Naive thymus-derived CD8-positive, alpha-beta T cell (primary cell): ENCODE data around the gene ZNF609. TPM values are rescaled to one million over a fixed set of nuclear protein-coding genes. Genes with fewer than 3 reads are reported as not detected.
"Not testable (repeated sequence)": the region's sequence is repeated elsewhere in the genome, so short reads cannot be mapped to it uniquely, and the experiment has no call there.

Experiments
- ATAC-seq, 2 donors: fragments of 150-1000 bp; cut with Tn5 transposase in 1 of 2; sonication (Bioruptor Pico), chemical (Tn5 transposase) in 1 of 2; 1 replicate in 1 of 2; 2 replicates in 1 of 2; pipeline ENCODE4 v1.10.0; 2021; ENCODE audit warnings: mild to moderate bottlenecking in 2 of 2, moderate library complexity in 2 of 2
- POLR2A ChIA-PET: fragments of 350-600 bp; sonication (Branson Sonifier 250); formaldehyde crosslinking; loops from one replicate; lab custom pipeline; 2021; ENCODE audit warnings: antibody characterized with exemption; lab: Charles Lee
- DNase-seq, 10 donors: peaks; one replicate each; pipeline versions ENCODE4 v3.0.0 to v3.0.0-alpha.2; 2020 to 2022
- H3K27ac Mint-ChIP-seq, 10 donors: one replicate each; pipeline ENCODE4 v1.8.0; 2020 to 2022; ENCODE audit warnings: mild to moderate bottlenecking in 10 of 10, mixed read lengths in 10 of 10, moderate library complexity in 4 of 10, inconsistent platforms in 1 of 10
- H3K27me3 Mint-ChIP-seq, 5 donors: one replicate each; pipeline ENCODE4 v1.8.0; 2021 to 2022; ENCODE audit warnings: mixed read lengths in 5 of 5
- H3K36me3 Mint-ChIP-seq, 3 donors: one replicate each; pipeline ENCODE4 v1.8.0; 2020 to 2022; ENCODE audit warnings: mixed read lengths in 3 of 3, mild to moderate bottlenecking in 2 of 3, inconsistent platforms in 1 of 3
- H3K4me1 Mint-ChIP-seq, 4 donors: one replicate each; pipeline ENCODE4 v1.8.0; 2021 to 2022; ENCODE audit warnings: mixed read lengths in 4 of 4
- H3K4me3 Mint-ChIP-seq, 10 donors: one replicate each; pipeline ENCODE4 v1.8.0; 2020 to 2022; ENCODE audit warnings: mild to moderate bottlenecking in 10 of 10, mixed read lengths in 10 of 10, moderate library complexity in 6 of 10, inconsistent platforms in 1 of 10
- H3K9me3 Mint-ChIP-seq, 9 donors: one replicate each; pipeline ENCODE4 v1.8.0; 2020 to 2022; ENCODE audit warnings: mixed read lengths in 9 of 9, mild to moderate bottlenecking in 3 of 9, inconsistent platforms in 1 of 9, moderate library complexity in 1 of 9
- polyA plus RNA-seq, 3 donors: library from polyadenylated mRNA; unstranded; fragments of 300-500 nt; fragmentation: Illumina TruSeq; gene quantifications; one replicate each; pipeline ENCODE4 v1.2.3, GENCODE V29; 2021
- total RNA-seq, 8 experiments: library from RNA in 2 of 8; stranded (reverse) in 2 of 8; gene quantifications; one replicate each; pipeline ENCODE4 v1.2.3 and lab custom pipeline; 2021 to 2026

ZNF609 gene
- total and polyA plus RNA-seq, 5 experiments from 2014 or later = 10.2 to 68.2 (median 23.7) TPM

DNA sequence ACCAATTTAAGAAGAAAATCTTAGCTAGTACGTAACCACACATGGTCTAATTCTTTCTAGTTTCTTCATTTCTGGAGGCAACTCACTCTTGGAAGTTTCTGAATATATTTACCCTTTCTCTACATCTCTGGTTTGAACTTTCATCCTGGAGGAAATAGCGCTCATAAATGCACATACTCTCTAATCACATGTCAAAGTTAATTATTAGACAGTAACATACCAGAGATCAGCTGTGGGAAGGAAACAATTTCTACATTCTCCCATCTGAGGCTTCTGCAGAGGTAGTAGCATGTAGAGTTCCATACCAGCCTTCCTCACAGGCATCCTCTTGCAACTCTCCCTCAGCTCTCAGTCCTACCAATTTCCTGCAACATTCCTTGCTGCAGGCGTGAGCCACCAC lies 182.5 kb downstream of the ZNF609 start:
- H3K4me1 Mint-ChIP-seq = peaks cover 24 to 63% (median 60%) of the 10 kb centered on the region in 4 donors
- peak overlapping the region in 6 of 10 donors; percentile 4 to 78 (median 59) for H3K27ac Mint-ChIP-seq
- DNase-seq = no peak
- peaks cover 0 to 4% (median 0%) of the 10 kb centered on the region in 9 donors for H3K9me3 Mint-ChIP-seq
- ATAC-seq = no peak
- H3K36me3 Mint-ChIP-seq = peaks cover 4 to 34% (median 17%) of the 10 kb centered on the region in 3 donors
- no peaks in the 10 kb centered on the region for H3K27me3 Mint-ChIP-seq
- peak overlapping the region in 1 of 10 donors; percentile 23 for H3K4me3 Mint-ChIP-seq
- POLR2A ChIA-PET = interaction anchor here (1.8 to 3.2 kb wide), 2 partner anchors 8 to 215 kb away, joined by 6 to 24 read pairs; no protein-coding TSS in a partner anchor

DNA sequence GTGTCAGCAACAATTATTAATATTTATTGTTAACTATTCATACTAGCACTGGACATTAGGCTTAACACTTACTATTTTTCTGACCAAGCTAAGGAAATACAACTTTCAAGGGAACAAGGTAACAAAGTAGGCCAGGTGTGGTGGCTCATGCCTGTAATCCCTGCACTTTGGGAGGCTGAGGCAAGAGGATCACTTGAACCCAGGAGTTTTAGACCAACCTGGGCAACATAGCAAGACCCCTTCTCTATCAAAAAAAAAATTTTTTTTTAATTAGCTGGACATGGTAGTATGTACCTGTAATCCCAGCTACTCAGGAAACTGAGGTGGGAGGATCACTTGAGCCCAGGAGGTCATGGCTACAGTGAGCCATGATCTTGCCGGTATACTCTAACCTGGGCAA lies 183.3 kb downstream of the ZNF609 start:
- Mint-ChIP-seq H3K9me3 (no peaks in the 10 kb centered on the region), H3K4me3 (no peak overlapping the region), H3K27ac (peak overlapping the region in 2 of 10 donors; percentile 26 to 78), H3K27me3 (no peaks in the 10 kb centered on the region), H3K4me1 (peaks cover 26 to 70% (median 63%) of the 10 kb centered on the region in 4 donors), H3K36me3 (peaks cover 0 to 28% (median 12%) of the 10 kb centered on the region in 3 donors)
- DNase-seq (no peak), ATAC-seq (no peak)
- POLR2A ChIA-PET = interaction anchor here (0.6 to 3.2 kb wide), 3 partner anchors 9 to 216 kb away, joined by 6 to 24 read pairs (median 6); no protein-coding TSS in a partner anchor

DNA sequence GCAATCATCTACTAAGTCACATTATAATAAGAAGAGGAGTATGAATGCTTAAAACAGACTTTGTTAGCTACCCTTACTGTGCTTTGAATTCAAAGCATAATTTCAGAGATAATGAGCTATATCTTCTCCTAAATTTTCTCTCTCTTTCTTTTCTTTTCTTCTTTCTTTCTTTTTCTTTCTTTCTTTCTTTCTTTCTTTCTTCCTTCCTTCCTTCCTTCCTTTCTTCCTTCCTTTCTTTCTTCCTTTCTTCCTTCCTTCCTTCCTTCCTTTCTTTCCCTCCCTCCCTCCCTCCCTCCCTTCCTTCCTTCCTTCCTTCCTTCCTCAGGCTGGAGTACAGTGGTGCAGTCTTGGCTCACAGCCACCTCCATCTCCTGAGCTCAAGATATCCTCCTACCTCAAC lies 184.4 kb downstream of the ZNF609 start:
- H3K36me3 Mint-ChIP-seq = peaks cover 0 to 28% (median 12%) of the 10 kb centered on the region in 3 donors
- H3K4me3 Mint-ChIP-seq = peak overlapping the region in 2 of 10 donors; percentile 14 to 33
- not testable (repeated sequence) for H3K27me3 Mint-ChIP-seq, DNase-seq, H3K9me3 Mint-ChIP-seq, ATAC-seq
- H3K4me1 Mint-ChIP-seq = peaks cover 25 to 71% (median 63%) of the 10 kb centered on the region in 4 donors
- peak overlapping the region in 2 of 10 donors; percentile 21 to 64 for H3K27ac Mint-ChIP-seq
- POLR2A ChIA-PET = interaction anchor here (1.0 to 3.2 kb wide), 3 partner anchors 10 to 22 kb away, joined by 3 to 24 read pairs (median 4); no protein-coding TSS in a partner anchor

DNA sequence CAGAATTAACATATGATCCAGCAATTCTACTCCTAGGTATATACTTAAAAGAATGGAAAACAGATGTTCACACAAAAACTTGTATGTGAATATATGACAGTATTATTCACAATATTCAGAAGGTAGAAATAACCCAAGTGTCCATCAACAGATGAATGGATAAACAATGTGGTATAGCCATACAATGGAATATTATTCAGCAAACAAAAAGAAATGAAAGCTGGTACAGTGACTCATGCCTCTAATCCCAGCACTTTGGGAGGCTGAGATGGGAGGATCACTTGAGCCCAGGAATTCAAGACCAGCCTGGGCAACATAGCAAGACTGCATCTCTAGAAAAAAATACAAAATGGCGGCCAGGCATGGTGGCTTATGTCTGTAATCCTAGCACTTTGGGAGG lies 185.6 kb downstream of the ZNF609 start:
- ATAC-seq = no peak
- POLR2A ChIA-PET = interaction anchor here (0.7 to 3.2 kb wide), 5 partner anchors 12 to 880 kb away, joined by 4 to 24 read pairs (median 5); no protein-coding TSS in a partner anchor
- Mint-ChIP-seq H3K27ac (no peak overlapping the region), H3K4me3 (peak overlapping the region in 1 of 10 donors; percentile 5), H3K27me3 (no peaks in the 10 kb centered on the region), H3K9me3 (no peaks in the 10 kb centered on the region), H3K36me3 (peaks cover 0 to 26% (median 12%) of the 10 kb centered on the region in 3 donors), H3K4me1 (peaks cover 20 to 66% (median 56%) of the 10 kb centered on the region in 4 donors)
- no peak for DNase-seq

DNA sequence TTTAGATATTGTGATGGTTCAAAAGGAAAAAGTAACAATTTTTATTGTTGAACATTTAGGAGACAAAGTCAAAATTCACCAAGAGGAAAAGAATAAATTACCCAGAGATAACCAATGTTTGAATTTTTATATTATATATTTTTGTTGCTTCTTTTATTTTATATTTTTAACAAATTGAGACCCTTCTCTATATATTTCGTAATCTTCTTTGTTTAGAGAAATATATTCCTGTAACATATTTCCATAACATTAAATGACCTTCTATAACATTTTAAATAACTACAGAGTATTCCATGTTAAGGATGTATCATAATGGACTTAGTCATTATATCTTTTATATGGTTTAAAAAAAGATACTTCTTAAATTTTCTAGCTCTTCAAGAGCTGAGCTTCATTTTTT lies 187.0 kb downstream of the ZNF609 start:
- Mint-ChIP-seq H3K27ac (peak overlapping the region in 1 of 10 donors; percentile 74), H3K4me3 (no peak overlapping the region), H3K4me1 (peaks cover 23 to 62% (median 58%) of the 10 kb centered on the region in 4 donors), H3K27me3 (no peaks in the 10 kb centered on the region), H3K36me3 (peaks cover 0 to 21% (median 12%) of the 10 kb centered on the region in 3 donors), H3K9me3 (no peaks in the 10 kb centered on the region)
- DNase-seq = no peak
- no peak for ATAC-seq
- POLR2A ChIA-PET = interaction anchor here (0.5 kb wide), 1 partner anchor 161 kb away, joined by 3 read pairs; no protein-coding TSS in a partner anchor

DNA sequence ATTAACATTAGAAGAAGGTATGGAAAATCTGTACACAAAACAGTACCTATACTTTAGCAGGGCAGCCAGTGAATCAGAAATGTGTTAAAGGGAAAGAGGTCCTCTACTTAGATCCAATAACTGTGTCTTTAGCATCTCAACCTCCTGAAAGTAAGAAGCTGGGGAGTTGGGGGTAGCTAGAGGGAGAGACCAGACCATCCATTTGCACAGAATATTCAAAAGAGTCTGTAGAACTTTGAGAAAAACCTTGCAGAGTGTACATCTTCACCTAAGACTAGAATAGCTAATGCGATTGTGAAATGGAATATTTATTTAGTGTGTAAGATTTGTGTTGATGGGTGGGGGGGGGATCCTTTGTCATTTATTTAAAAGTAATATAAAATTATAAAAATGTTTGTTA lies 190.2 kb downstream of the ZNF609 start:
- ATAC-seq (no peak), DNase-seq (no peak)
- peak overlapping the region in 1 of 10 donors; percentile 4 for H3K4me3 Mint-ChIP-seq
- H3K36me3 Mint-ChIP-seq = peaks cover 0 to 8% (median 5%) of the 10 kb centered on the region in 3 donors
- H3K27me3 Mint-ChIP-seq = no peaks in the 10 kb centered on the region
- POLR2A ChIA-PET = interaction anchor here (0.9 to 1.4 kb wide), 3 partner anchors 10 to 220 kb away, joined by 3 to 7 read pairs (median 4); partner anchors contain the start of gene ZNF609
- peak overlapping the region; percentile 5 to 87 (median 66) for H3K27ac Mint-ChIP-seq
- H3K9me3 Mint-ChIP-seq = no peaks in the 10 kb centered on the region
- peaks cover 15 to 57% (median 50%) of the 10 kb centered on the region in 4 donors for H3K4me1 Mint-ChIP-seq

DNA sequence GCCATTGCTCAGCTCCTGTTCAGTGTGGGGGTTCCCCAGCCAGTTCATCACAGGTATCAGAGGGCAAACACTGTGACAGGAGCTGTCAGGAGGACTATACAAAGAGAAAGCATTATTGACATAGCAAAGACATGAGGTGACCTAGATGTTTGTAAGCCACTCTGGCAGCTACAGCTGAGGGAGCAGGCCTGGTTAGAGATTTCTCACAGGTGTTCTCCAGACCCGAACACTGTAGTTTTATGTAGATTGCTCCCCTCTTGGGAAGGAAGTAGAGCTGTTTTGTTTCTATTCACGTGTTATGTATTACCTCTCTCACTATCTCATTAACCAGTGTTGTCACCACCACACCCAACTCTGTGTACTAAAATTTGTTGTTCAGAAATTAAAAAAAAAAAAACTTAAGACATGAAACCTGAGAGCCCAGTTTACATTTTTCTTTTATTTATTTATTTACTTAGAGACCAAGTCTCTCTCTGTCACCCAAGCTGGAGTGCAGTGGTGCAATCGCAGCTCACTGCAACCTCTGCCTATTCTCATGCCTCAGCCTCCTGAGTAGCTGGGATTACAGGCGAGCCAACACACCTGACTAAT lies 191.3 kb downstream of the ZNF609 start:
- H3K36me3 Mint-ChIP-seq = peaks cover 0 to 7% (median 2%) of the 10 kb centered on the region in 3 donors
- ATAC-seq (peak; percentile 93 to 96), DNase-seq (peak in 8 of 10 donors; percentile 13 to 53 (median 34))
- H3K4me1 Mint-ChIP-seq = peaks cover 16 to 57% (median 49%) of the 10 kb centered on the region in 4 donors
- peak overlapping the region; percentile 50 to 83 (median 68) for H3K4me3 Mint-ChIP-seq
- no peaks in the 10 kb centered on the region for H3K27me3 Mint-ChIP-seq
- H3K9me3 Mint-ChIP-seq = no peaks in the 10 kb centered on the region
- POLR2A ChIA-PET = interaction anchor here (0.6 to 1.8 kb wide), 12 partner anchors 11 to 243 kb away, joined by 3 to 13 read pairs (median 4); partner anchors contain the start of gene ZNF609
- H3K27ac Mint-ChIP-seq = peak overlapping the region; percentile 76 to 94 (median 91)

DNA sequence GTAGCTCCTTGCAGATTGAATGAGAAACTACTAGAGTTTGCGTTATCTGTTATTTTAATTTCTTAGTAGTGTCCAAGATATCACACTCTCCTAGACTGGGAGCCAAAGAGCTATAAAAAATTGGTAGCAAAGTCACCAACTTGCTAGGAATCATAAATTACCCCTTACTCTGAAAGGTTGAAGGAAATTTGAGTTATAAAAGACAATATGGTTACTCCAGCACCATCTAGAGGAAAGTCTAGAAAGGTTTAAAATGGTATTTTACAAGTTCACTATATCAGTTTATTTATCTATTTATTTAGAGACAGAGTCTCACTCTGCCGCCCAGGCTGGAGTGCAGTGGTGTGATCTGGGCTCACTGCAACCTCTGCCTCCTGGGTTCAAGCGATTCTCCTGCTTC lies 193.4 kb downstream of the ZNF609 start:
- Mint-ChIP-seq H3K36me3 (peaks cover 0 to 12% (median 2%) of the 10 kb centered on the region in 3 donors), H3K9me3 (no peaks in the 10 kb centered on the region), H3K4me1 (peaks cover 10 to 49% (median 35%) of the 10 kb centered on the region in 4 donors), H3K27ac (peak overlapping the region in 8 of 10 donors; percentile 47 to 93 (median 68)), H3K27me3 (no peaks in the 10 kb centered on the region), H3K4me3 (peak overlapping the region in 1 of 10 donors; percentile 45)
- DNase-seq (peak in 3 of 10 donors; percentile 34 to 39 (median 37)), ATAC-seq (no peak)
- POLR2A ChIA-PET = interaction anchor here (0.8 to 1.4 kb wide), 7 partner anchors 146 to 266 kb away, joined by 3 to 4 read pairs (median 3); partner anchors contain the start of gene TRIP4

DNA sequence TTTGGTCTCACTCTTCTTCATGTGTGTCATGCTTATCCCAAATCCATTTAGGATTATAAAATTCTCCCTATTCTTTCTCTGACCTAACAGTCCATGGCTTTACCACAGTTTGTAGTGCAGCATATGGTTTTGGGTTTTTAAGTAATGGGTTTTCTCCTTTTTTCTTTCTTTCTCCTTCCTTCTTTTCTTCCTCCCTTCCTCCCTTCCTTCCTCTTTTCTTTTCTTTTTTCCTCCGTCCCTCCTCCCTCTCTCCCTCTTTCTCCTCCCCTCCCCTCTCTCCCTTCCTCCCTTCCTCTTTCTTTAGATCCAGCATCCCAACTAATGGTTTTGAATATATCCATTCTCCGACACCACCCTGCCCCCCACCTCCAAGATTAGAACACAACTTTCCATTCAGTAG lies 196.1 kb downstream of the ZNF609 start:
- Mint-ChIP-seq H3K27ac (peak overlapping the region in 5 of 10 donors; percentile 24 to 77 (median 51)), H3K27me3 (no peaks in the 10 kb centered on the region), H3K9me3 (no peaks in the 10 kb centered on the region), H3K4me3 (no peak overlapping the region), H3K36me3 (peaks cover 0 to 31% (median 8%) of the 10 kb centered on the region in 3 donors), H3K4me1 (peaks cover 8 to 40% (median 23%) of the 10 kb centered on the region in 4 donors)
- ATAC-seq = no peak
- DNase-seq = no peak
- POLR2A ChIA-PET = interaction anchor here (1.3 kb wide), 1 partner anchor 9 kb away, joined by 4 read pairs; no protein-coding TSS in a partner anchor

DNA sequence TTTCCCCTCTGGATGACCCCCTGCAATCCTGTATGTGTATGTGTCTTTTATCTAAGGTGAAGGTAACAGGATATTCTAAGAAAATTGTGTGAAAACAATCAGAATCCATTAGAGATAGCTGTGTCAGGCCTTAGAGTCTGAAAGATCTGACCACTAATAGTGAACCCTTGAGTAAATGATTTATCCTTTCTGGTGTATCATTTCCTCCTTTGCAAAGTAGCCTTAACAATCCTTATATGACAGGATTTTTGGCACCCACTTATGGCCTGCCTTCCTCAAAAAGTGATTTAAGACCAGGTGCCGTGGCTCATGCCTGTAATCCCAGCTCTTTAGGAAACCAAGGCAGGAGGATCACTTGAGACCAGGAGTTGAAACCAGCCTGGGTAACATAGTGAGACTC lies 204.8 kb downstream of the ZNF609 start:
- Mint-ChIP-seq H3K27ac (peak overlapping the region in 5 of 10 donors; percentile 2 to 65 (median 8)), H3K27me3 (no peaks in the 10 kb centered on the region), H3K4me1 (peaks cover 12 to 33% (median 24%) of the 10 kb centered on the region in 4 donors), H3K4me3 (no peak overlapping the region), H3K9me3 (no peaks in the 10 kb centered on the region), H3K36me3 (peaks cover 0 to 40% (median 5%) of the 10 kb centered on the region in 3 donors)
- ATAC-seq (no peak), DNase-seq (no peak)
- POLR2A ChIA-PET = interaction anchor here (0.6 to 1.4 kb wide), 2 partner anchors 9 to 200 kb away, joined by 4 to 5 read pairs; no protein-coding TSS in a partner anchor

DNA sequence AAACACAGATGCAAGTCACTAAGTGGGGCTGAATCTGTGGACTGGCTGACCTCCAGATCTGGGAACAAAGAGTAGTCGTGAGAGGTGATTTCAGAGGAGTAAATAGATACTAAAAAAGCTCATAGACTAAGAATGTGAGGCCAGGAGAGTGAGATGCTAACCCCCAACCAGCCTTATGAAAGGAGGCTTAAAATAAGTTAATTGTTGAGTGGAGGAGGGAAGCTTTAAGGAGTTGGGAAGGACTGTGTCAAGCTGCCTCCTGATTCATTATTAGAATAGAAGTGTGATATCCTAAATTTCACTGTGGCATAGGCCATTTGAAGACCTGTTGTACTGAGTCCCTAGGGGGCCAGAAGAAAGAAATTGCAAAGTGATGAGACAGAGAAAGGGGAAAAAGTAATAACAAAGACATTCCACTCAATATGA lies 207.4 kb downstream of the ZNF609 start:
- ATAC-seq = no peak
- POLR2A ChIA-PET = no interaction called here
- H3K36me3 Mint-ChIP-seq = peaks cover 0 to 36% (median 4%) of the 10 kb centered on the region in 3 donors
- peaks cover 12 to 25% (median 18%) of the 10 kb centered on the region in 4 donors for H3K4me1 Mint-ChIP-seq
- no peaks in the 10 kb centered on the region for H3K9me3 Mint-ChIP-seq
- H3K4me3 Mint-ChIP-seq = no peak overlapping the region
- no peaks in the 10 kb centered on the region for H3K27me3 Mint-ChIP-seq
- H3K27ac Mint-ChIP-seq = peak overlapping the region in 8 of 10 donors; percentile 1 to 83 (median 21)
- DNase-seq = no peak

DNA sequence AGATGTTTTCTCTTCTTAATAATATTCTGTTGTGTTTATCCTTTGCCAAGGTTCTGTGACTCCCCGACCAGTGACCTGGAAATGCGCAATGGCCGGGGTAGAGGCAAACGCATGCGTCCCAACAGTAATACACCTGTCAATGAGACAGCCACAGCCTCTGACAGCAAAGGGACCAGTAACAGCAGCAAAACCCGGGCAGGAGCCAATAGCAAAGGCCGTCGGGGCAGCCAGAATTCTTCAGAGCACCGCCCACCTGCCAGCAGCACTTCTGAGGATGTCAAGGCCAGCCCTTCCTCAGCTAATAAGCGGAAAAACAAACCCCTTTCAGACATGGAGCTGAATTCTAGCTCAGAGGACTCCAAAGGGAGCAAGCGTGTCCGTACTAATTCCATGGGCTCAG lies 213.5 kb downstream of the ZNF609 start:
- ATAC-seq (no peak), DNase-seq (no peak)
- H3K4me3 Mint-ChIP-seq = no peak overlapping the region
- H3K4me1 Mint-ChIP-seq = peaks cover 0 to 13% (median 6%) of the 10 kb centered on the region in 4 donors
- POLR2A ChIA-PET = no interaction called here
- no peaks in the 10 kb centered on the region for H3K9me3 Mint-ChIP-seq
- H3K27me3 Mint-ChIP-seq = no peaks in the 10 kb centered on the region
- peak overlapping the region in 2 of 10 donors; percentile 69 to 71 for H3K27ac Mint-ChIP-seq
- peaks cover 0 to 74% (median 14%) of the 10 kb centered on the region in 3 donors for H3K36me3 Mint-ChIP-seq
